ENCODE measurements around the gene GTSE1.
A peak's percentile ranks its signal among the peaks of the same experiment; 100 is the strongest.

The GTSE1 gene

GRCh38 chr22:46290843-46291785, 5.6 kb upstream of the GTSE1 start:
- Histone ChIP-seq H3K27me3 (ENCODE audit: control insufficient read depth, insufficient read depth, low read length) (no peaks in the 10 kb centered on the region), H3K9ac (ENCODE audit: low read length) (no peak overlapping the region), H3K9me3 (ENCODE audit: control insufficient read depth, low read length) (no peaks in the 10 kb centered on the region), H3K36me3 (ENCODE audit: control insufficient read depth, insufficient read depth, low read length) (no peaks in the 10 kb centered on the region), H3K4me1 (ENCODE audit: control insufficient read depth, insufficient read depth, low read length) (peaks cover 12% of the 10 kb centered on the region), H3K4me3 (ENCODE audit: low read length) (no peak overlapping the region)

DNA sequence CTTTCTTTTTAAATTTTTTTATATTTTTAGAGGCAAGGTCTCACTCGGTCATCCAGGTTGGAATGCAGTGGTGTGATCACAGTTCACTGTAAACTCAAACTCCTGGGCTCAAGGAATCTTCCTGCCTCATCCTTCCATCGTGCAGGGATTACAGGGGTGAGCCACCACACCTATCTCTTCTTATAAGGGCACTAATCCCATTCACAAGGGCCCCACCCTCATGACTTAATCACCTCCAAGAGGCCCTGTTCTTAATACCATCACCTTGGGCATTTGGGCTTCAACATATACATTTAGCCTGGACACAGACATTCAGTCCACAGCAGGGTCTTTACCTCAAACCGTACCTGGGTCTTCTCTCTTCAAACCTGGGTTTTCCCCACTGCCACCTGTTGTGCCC, 4.5 kb upstream of the GTSE1 start:
- H3K27me3 ChIP-seq (ENCODE audit: control insufficient read depth, insufficient read depth, low read length), result no peaks in the 10 kb centered on the region
- H3K4me3 ChIP-seq (ENCODE audit: low read length), result no peak overlapping the region
- H3K36me3 ChIP-seq (ENCODE audit: control insufficient read depth, insufficient read depth, low read length), result no peaks in the 10 kb centered on the region
- no peaks in the 10 kb centered on the region for H3K9me3 ChIP-seq (ENCODE audit: control insufficient read depth, low read length)
- peaks cover 17% of the 10 kb centered on the region for H3K4me1 ChIP-seq (ENCODE audit: control insufficient read depth, insufficient read depth, low read length)
- no peak overlapping the region for H3K9ac ChIP-seq (ENCODE audit: low read length)

GRCh38 chr22:46292732-46293131, 3.9 kb upstream of the GTSE1 start:
- Histone ChIP-seq H3K36me3 (ENCODE audit: control insufficient read depth, insufficient read depth, low read length) (no peaks in the 10 kb centered on the region), H3K4me1 (ENCODE audit: control insufficient read depth, insufficient read depth, low read length) (peaks cover 20% of the 10 kb centered on the region), H3K4me3 (ENCODE audit: low read length) (no peak overlapping the region), H3K9me3 (ENCODE audit: control insufficient read depth, low read length) (no peaks in the 10 kb centered on the region), H3K9ac (ENCODE audit: low read length) (no peak overlapping the region), H3K27me3 (ENCODE audit: control insufficient read depth, insufficient read depth, low read length) (no peaks in the 10 kb centered on the region)

DNA sequence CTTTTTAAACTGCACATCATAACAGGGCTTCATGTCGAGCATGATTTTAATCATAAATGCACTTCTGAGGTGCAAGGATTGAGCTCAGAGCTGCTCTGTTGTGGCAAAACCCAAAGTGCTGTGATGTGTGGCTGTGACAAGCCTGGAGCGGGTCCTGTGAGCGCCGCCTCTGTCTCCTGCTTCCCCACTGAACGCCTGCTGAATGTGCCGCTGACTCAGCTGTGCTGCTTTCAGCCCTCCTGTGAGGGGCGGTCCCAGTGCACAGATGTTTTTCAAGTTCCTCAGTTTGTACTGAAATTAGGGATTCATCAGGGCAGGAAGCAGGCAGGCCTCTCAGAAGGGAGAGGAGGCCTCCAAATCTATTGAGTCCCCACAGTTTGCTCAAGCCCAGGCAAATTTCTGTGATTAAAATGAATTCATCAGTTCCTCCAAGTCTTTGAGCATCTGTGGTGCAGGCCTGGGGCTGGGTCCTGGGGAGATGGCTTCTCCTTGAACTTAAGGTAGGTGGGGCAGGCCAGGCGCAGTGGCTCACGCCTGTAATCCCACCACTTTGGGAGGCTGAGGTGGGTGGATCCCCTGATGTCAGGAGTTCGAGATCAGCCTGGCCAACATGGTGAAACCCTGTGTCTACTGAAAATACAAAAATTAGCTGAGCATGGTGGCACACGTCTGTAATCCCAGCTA, 3.0 kb upstream of the GTSE1 start:
- Histone ChIP-seq H3K4me1 (ENCODE audit: control insufficient read depth, insufficient read depth, low read length) (peaks cover 18% of the 10 kb centered on the region), H3K27me3 (ENCODE audit: control insufficient read depth, insufficient read depth, low read length) (no peaks in the 10 kb centered on the region), H3K9ac (ENCODE audit: low read length) (no peak overlapping the region), H3K9me3 (ENCODE audit: control insufficient read depth, low read length) (no peaks in the 10 kb centered on the region), H3K4me3 (ENCODE audit: low read length) (no peak overlapping the region), H3K36me3 (ENCODE audit: control insufficient read depth, insufficient read depth, low read length) (no peaks in the 10 kb centered on the region)

DNA sequence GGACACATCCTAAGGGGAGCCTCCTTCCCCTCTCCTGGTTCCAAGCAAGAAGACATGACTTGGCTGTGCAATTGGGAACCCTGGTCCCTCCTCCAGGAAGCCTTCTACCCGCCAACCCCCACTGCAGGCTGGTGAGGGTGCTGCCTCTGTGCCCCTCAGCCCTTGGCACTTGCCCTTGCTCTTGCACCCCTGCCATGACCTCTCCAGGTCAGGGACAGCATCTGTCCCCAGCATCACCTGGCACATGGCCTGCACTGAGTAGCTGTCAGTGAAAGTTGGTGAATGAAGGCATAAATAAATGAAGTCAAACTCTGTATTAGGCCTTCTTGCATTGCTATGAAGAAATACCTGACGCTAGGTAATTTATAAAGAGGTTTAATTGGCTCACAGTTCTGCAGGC, 1.9 kb upstream of the GTSE1 start:
- Histone ChIP-seq H3K27me3 (ENCODE audit: control insufficient read depth, insufficient read depth, low read length) (no peaks in the 10 kb centered on the region), H3K4me1 (ENCODE audit: control insufficient read depth, insufficient read depth, low read length) (peaks cover 18% of the 10 kb centered on the region), H3K4me3 (ENCODE audit: low read length) (no peak overlapping the region), H3K36me3 (ENCODE audit: control insufficient read depth, insufficient read depth, low read length) (no peaks in the 10 kb centered on the region), H3K9me3 (ENCODE audit: control insufficient read depth, low read length) (no peaks in the 10 kb centered on the region), H3K9ac (ENCODE audit: low read length) (no peak overlapping the region)

DNA sequence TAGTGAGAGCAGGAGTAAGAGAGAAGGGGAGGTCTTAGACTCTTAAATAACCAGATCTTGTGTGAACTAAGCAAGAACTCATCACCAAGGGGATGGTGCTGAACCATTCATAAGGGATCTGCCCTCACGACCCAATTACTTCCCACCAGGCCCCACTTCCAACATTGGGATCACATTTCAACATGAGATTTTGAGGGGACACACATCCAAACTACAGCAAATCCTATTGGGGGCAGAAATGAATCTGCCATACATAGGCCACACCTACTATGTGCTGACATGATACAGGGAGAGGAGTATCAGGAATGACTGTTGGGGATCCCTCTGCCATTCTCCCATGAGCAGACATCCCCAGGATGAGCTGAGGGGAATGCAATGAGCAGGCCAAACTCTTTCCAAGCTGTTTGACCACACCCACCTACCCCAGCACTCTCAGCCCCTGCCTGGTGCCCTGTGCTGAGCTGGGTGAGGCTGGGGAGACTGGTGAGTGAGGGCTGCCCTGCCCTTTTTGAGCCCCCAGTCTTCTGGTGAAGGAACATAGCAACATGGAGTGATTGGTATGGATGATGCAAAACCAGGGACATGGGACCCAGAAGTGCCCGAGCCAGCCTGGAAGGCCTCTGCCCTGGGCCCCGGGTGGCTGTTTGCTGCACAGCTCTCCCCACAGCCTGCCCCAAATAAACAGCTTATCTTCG, 1.2 kb upstream of the GTSE1 start:
- no peaks in the 10 kb centered on the region for H3K27me3 ChIP-seq (ENCODE audit: control insufficient read depth, insufficient read depth, low read length)
- peaks cover 18% of the 10 kb centered on the region for H3K4me1 ChIP-seq (ENCODE audit: control insufficient read depth, insufficient read depth, low read length)
- no peaks in the 10 kb centered on the region for H3K9me3 ChIP-seq (ENCODE audit: control insufficient read depth, low read length)
- no peaks in the 10 kb centered on the region for H3K36me3 ChIP-seq (ENCODE audit: control insufficient read depth, insufficient read depth, low read length)
- H3K9ac ChIP-seq (ENCODE audit: low read length), result peak overlapping the region; percentile 76
- H3K4me3 ChIP-seq (ENCODE audit: low read length), result no peak overlapping the region

GRCh38 chr22:46297151-46297812, 612 bp downstream of the GTSE1 start:
- Histone ChIP-seq H3K4me3 (ENCODE audit: low read length) (peak overlapping the region; percentile 54), H3K9ac (ENCODE audit: low read length) (peak overlapping the region; percentile 34), H3K9me3 (ENCODE audit: control insufficient read depth, low read length) (no peaks in the 10 kb centered on the region), H3K4me1 (ENCODE audit: control insufficient read depth, insufficient read depth, low read length) (peaks cover 18% of the 10 kb centered on the region), H3K36me3 (ENCODE audit: control insufficient read depth, insufficient read depth, low read length) (no peaks in the 10 kb centered on the region), H3K27me3 (ENCODE audit: control insufficient read depth, insufficient read depth, low read length) (no peaks in the 10 kb centered on the region)

DNA sequence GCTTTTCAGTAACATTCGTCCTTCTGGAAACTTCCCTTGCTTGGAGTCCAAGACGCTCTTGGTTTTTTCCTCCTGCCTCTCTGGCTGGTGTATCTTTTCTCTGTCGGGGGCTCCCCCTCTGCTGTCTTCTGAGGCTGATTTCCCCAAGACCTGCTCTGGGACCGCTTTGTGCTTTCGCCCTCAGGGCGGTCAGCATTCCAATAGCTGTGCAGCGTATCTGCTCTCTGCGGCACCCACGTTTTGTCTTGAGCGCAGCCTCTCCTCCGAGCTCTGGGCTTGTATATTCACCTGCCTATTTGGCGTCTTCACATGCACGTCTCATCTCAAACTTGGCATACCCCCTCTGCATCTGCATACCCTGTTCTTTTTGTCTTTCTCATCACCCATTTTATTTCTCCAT, 2.4 kb downstream of the GTSE1 start:
- Histone ChIP-seq H3K36me3 (ENCODE audit: control insufficient read depth, insufficient read depth, low read length) (no peaks in the 10 kb centered on the region), H3K4me1 (ENCODE audit: control insufficient read depth, insufficient read depth, low read length) (peaks cover 18% of the 10 kb centered on the region), H3K9ac (ENCODE audit: low read length) (no peak overlapping the region), H3K4me3 (ENCODE audit: low read length) (no peak overlapping the region), H3K9me3 (ENCODE audit: control insufficient read depth, low read length) (no peaks in the 10 kb centered on the region), H3K27me3 (ENCODE audit: control insufficient read depth, insufficient read depth, low read length) (no peaks in the 10 kb centered on the region)

DNA sequence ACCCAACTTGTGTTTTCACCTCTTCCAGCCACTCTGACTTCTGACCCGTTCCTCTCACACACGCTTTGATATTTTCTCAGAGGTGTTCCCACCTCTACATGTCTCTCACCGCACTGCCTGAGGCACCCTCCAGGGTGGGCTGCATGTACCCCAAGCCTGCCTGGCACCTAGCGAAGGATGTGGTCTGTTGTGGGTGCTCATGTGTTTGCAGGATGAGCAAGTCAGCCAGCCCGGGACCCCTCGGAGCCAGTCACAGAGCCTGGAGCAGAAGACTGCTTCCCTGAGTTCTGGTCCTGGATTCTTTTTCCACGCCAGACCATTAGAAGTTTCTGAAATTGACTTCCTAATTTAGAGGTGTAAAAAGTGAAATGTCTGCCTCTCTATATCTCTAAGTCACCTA, 3.8 kb downstream of the GTSE1 start:
- Histone ChIP-seq H3K4me1 (ENCODE audit: control insufficient read depth, insufficient read depth, low read length) (peaks cover 17% of the 10 kb centered on the region), H3K9me3 (ENCODE audit: control insufficient read depth, low read length) (no peaks in the 10 kb centered on the region), H3K27me3 (ENCODE audit: control insufficient read depth, insufficient read depth, low read length) (no peaks in the 10 kb centered on the region), H3K36me3 (ENCODE audit: control insufficient read depth, insufficient read depth, low read length) (no peaks in the 10 kb centered on the region), H3K4me3 (ENCODE audit: low read length) (no peak overlapping the region), H3K9ac (ENCODE audit: low read length) (no peak overlapping the region)

- Histone ChIP-seq H3K9ac (ENCODE audit: low read length) (no peak overlapping the region), H3K9me3 (ENCODE audit: control insufficient read depth, low read length) (no peaks in the 10 kb centered on the region), H3K36me3 (ENCODE audit: control insufficient read depth, insufficient read depth, low read length) (no peaks in the 10 kb centered on the region), H3K27me3 (ENCODE audit: control insufficient read depth, insufficient read depth, low read length) (no peaks in the 10 kb centered on the region), H3K4me1 (ENCODE audit: control insufficient read depth, insufficient read depth, low read length) (no peaks in the 10 kb centered on the region), H3K4me3 (ENCODE audit: low read length) (no peak overlapping the region)
These were observed 6.8 kb downstream of the GTSE1 start for GRCh38 chr22:46303347-46303965.

DNA sequence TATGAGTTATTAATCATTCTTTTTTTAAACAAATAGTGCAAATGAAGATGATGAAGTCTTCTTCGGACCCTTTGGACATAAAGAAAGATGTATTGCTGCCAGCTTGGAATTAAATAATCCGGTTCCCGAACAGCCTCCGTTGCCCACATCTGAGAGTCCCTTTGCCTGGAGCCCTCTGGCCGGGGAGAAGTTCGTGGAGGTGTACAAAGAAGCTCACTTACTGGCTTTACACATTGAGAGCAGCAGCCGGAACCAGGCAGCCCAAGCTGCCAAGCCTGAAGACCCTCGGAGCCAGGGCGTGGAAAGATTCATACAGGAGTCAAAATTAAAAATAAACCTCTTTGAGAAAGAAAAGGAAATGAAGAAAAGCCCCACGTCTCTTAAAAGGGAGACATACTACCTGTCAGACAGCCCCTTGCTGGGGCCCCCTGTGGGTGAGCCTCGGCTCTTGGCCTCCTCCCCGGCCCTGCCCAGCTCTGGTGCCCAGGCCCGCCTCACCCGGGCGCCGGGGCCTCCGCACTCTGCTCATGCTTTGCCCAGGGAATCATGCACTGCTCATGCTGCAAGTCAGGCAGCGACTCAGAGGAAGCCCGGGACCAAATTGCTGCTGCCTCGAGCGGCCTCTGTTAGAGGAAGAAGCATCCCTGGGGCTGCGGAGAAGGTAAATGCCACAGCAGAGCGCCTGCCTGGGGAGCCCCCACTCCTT, 11.8 kb downstream of the GTSE1 start:
- H3K9me3 ChIP-seq (ENCODE audit: control insufficient read depth, low read length), result no peaks in the 10 kb centered on the region
- H3K9ac ChIP-seq (ENCODE audit: low read length), result no peak overlapping the region
- H3K36me3 ChIP-seq (ENCODE audit: control insufficient read depth, insufficient read depth, low read length), result no peaks in the 10 kb centered on the region
- no peaks in the 10 kb centered on the region for H3K4me1 ChIP-seq (ENCODE audit: control insufficient read depth, insufficient read depth, low read length)
- H3K27me3 ChIP-seq (ENCODE audit: control insufficient read depth, insufficient read depth, low read length), result no peaks in the 10 kb centered on the region
- no peak overlapping the region for H3K4me3 ChIP-seq (ENCODE audit: low read length)

All from mucosa of stomach (tissue), 1 donor.